Right lobe of liver (tissue), 4 donors: Measurements from ENCODE around the gene ANLN.

Experiments used
- POLR2A ChIP-seq: fragments of 450-650 bp; IDR thresholded peaks from one replicate; pipeline ENCODE4 v1.6.1; 2017; ENCODE audit warnings: antibody characterized with exemption, mild to moderate bottlenecking
- TF ChIP-seq, protein P1 (sequence below), 4 donors: fragments of 200-600 bp in 3 of 4; fragments of 450-650 bp in 1 of 4; IDR thresholded peaks; one replicate each; pipeline versions ENCODE4 v1.5.1 to v1.8.0; 2016 to 2022; ENCODE audit warnings: antibody characterized with exemption in 4 of 4, mild to moderate bottlenecking in 2 of 4
- donor health status: DM: no; HTN: no; CAD: no.
- donor health status: DM: no; HTN: no; CAD: no.
- donor health status: DM: no; HTN: yes; CAD: no.

DNA sequence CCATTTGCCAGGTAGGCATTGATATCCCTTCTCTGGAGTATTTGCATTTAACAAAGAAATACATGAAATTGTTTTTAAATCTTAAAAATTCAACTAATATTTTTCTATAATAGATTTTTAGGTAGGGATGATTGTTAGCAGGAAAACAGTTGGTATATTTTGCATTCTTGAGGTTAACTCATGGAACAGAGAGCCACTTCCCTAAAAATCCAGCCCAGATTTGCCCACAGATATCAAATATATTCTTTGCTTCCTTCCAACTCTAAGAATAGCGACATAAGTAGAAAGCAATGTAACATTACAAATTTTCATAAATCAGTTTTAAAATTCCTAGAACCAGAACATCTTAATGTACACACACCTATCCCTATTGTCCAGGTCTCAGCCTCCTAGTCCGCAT is 45.0 kb upstream of the ANLN start:
- TF ChIP-seq, protein P1, sequence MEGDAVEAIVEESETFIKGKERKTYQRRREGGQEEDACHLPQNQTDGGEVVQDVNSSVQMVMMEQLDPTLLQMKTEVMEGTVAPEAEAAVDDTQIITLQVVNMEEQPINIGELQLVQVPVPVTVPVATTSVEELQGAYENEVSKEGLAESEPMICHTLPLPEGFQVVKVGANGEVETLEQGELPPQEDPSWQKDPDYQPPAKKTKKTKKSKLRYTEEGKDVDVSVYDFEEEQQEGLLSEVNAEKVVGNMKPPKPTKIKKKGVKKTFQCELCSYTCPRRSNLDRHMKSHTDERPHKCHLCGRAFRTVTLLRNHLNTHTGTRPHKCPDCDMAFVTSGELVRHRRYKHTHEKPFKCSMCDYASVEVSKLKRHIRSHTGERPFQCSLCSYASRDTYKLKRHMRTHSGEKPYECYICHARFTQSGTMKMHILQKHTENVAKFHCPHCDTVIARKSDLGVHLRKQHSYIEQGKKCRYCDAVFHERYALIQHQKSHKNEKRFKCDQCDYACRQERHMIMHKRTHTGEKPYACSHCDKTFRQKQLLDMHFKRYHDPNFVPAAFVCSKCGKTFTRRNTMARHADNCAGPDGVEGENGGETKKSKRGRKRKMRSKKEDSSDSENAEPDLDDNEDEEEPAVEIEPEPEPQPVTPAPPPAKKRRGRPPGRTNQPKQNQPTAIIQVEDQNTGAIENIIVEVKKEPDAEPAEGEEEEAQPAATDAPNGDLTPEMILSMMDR (IDR thresholded peaks at IDR 0.05) = no peak
- TF ChIP-seq POLR2A = no peak
